HG03025 (cell line): ENCODE measurements around the gene CCZ1B.
A peak's percentile ranks its signal among the peaks of the same experiment; 100 is the strongest.
"Not testable (repeated sequence)": the region's sequence is repeated elsewhere in the genome, so short reads cannot be mapped to it uniquely, and the experiment has no call there.

Experiments used
- ATAC-seq: cut with Tn5 transposase; IDR thresholded peaks from one replicate; pipeline ENCODE4 v1.9.1; 2021; ENCODE audit warnings: mild to moderate bottlenecking, moderate library complexity; ENCODE audit not compliant: unreplicated experiment, low FRiP score

Gene CCZ1B

GRCh38 chr7:6833636-6834035, 7.6 kb upstream of the CCZ1B start:
- no peak for ATAC-seq

- ATAC-seq = no peak
Measured at GRCh38 chr7:6831018-6831725, 5.1 kb upstream of the CCZ1B start.

- not testable (repeated sequence) for ATAC-seq
Measured at GRCh38 chr7:6830026-6830425, 4.0 kb upstream of the CCZ1B start.

GRCh38 chr7:6829616-6830015, 3.5 kb upstream of the CCZ1B start:
- ATAC-seq = not testable (repeated sequence)

GRCh38 chr7:6827180-6827579, 1.1 kb upstream of the CCZ1B start:
- ATAC-seq = not testable (repeated sequence)

GRCh38 chr7:6825236-6826125, 594 bp downstream of the CCZ1B start:
- ATAC-seq = peak; percentile 45

- not testable (repeated sequence) for ATAC-seq
Measured at GRCh38 chr7:6821622-6822021, 4.5 kb downstream of the CCZ1B start.

GRCh38 chr7:6815470-6815869, 10.6 kb downstream of the CCZ1B start:
- not testable (repeated sequence) for ATAC-seq

GRCh38 chr7:6813011-6813410, 13.1 kb downstream of the CCZ1B start:
- not testable (repeated sequence) for ATAC-seq

- not testable (repeated sequence) for ATAC-seq
Measured at GRCh38 chr7:6807959-6808358, 18.1 kb downstream of the CCZ1B start.

GRCh38 chr7:6807393-6807918, 18.6 kb downstream of the CCZ1B start:
- not testable (repeated sequence) for ATAC-seq

GRCh38 chr7:6800331-6800730, 25.7 kb downstream of the CCZ1B start:
- not testable (repeated sequence) for ATAC-seq

GRCh38 chr7:6799887-6800286, 26.2 kb downstream of the CCZ1B start:
- ATAC-seq = not testable (repeated sequence)

GRCh38 chr7:6798047-6798446, 28.0 kb downstream of the CCZ1B start:
- ATAC-seq = not testable (repeated sequence)

GRCh38 chr7:6797218-6797617, 28.9 kb downstream of the CCZ1B start:
- ATAC-seq = not testable (repeated sequence)

GRCh38 chr7:6794276-6794675, 31.8 kb downstream of the CCZ1B start:
- ATAC-seq = not testable (repeated sequence)

- not testable (repeated sequence) for ATAC-seq
Measured at GRCh38 chr7:6792113-6792872, 33.8 kb downstream of the CCZ1B start.

- ATAC-seq = not testable (repeated sequence)
Measured at GRCh38 chr7:6789353-6789752, 36.7 kb downstream of the CCZ1B start.

GRCh38 chr7:6781581-6781980, 44.5 kb downstream of the CCZ1B start:
- ATAC-seq = not testable (repeated sequence)

- ATAC-seq = not testable (repeated sequence)
Measured at GRCh38 chr7:6761186-6761585, 64.9 kb downstream of the CCZ1B start.
